ENCODE data around the gene ZNF880. TPM values are rescaled to one million over a fixed set of nuclear protein-coding genes. Genes with fewer than 3 reads are reported as not detected.
A peak's percentile ranks its signal among the peaks of the same experiment; 100 is the strongest.

ZNF880 gene
- total and polyA plus RNA-seq, 2 of the 4 experiments (the other 2 are of a cell fraction), result 17.4 to 40.3 TPM

GRCh38 chr19:52398081-52398441 lies 28.3 kb downstream of the ZNF880 start:
- H3K4me2 ChIP-seq (ENCODE audit: low read depth, low read length), result peak overlapping the region; percentile 91
- BruUV-seq (replicated peaks), result no TSS peak
- H2BK120ac ChIP-seq (ENCODE audit: low read depth, low read length), result peak overlapping the region; percentile 24; the same call in 1 of the 2 replicates
- no peak overlapping the region for H2BK20ac ChIP-seq (ENCODE audit: low read depth, low read length)
- H3K79me1 ChIP-seq (ENCODE audit: low read depth in 1 of 2, low read length in 2 of 2), result peaks cover 23 to 26% of the 10 kb centered on the region in 2 experiments
- H3K27ac ChIP-seq (ENCODE audit: insufficient read depth, low read length), result peak overlapping the region; percentile 83
- H2BK15ac ChIP-seq (ENCODE audit: low read depth, low read length), result no peak overlapping the region
- H4K91ac ChIP-seq (ENCODE audit: insufficient read depth, low read depth, low read length), result peak overlapping the region; percentile 64
- dilution Hi-C loops (cut with HindIII; ENCODE audit: low sequenced_read_pairs, unreplicated experiment) (no loop called here), in situ Hi-C loops (cut with MboI; ENCODE audit: low sequenced_read_pairs) (no loop called here), intact Hi-C loops (cut with micrococcal nuclease) (loop anchor here (5.0 kb wide), 2 partner anchors 129 to 349 kb away; partner anchors contain the start of gene ZNF808)
- no peaks in the 10 kb centered on the region for H4K20me1 ChIP-seq (ENCODE audit: insufficient read depth, low read length)
- no peaks in the 10 kb centered on the region for H3K4me1 ChIP-seq (ENCODE audit: control insufficient read depth, insufficient read depth, low read length)
- H3K14ac ChIP-seq (replicated peaks; ENCODE audit: low read depth, low read length), result peak overlapping the region; percentile 88
- ATAC-seq (ENCODE audit: low read depth) (peak; percentile 57), DNase-seq (peak; percentile 1)
- 4% methylated on average over 4 of the region's 14 CpGs; no CpG with 5 or more reads in 1 of the 2 experiments for WGBS, 2 experiments (ENCODE audit: extremely low coverage in 2 of 2, insufficient read length in 1 of 2)
- peaks cover 38% of the 10 kb centered on the region for H3K36me3 ChIP-seq (ENCODE audit: control insufficient read depth, insufficient read depth, low read length)
- H2AK5ac ChIP-seq (ENCODE audit: low read depth, low read length), result peak overlapping the region; percentile 57
- ChIA-PET POLR2A (ENCODE audit: unreplicated experiment) (interaction anchor here (0.6 to 0.8 kb wide), 2 partner anchors 28 to 169 kb away, joined by 3 to 4 read pairs; partner anchors contain the start of gene ZNF880), CTCF (no interaction called here)
- H3K18ac ChIP-seq (ENCODE audit: low read depth, low read length), result peak overlapping the region; percentile 38; the same call in 1 of the 2 replicates
- H2AFZ ChIP-seq (replicated peaks; ENCODE audit: low read length, poor library complexity), result peak overlapping the region; percentile 94
- peak overlapping the region; percentile 86 for H3K4me3 ChIP-seq (ENCODE audit: insufficient read depth, low read depth, low read length)
- no peaks in the 10 kb centered on the region for H3K27me3 ChIP-seq (ENCODE audit: control insufficient read depth, insufficient read depth, low read length)
- H4K5ac ChIP-seq (ENCODE audit: low read depth, low read length), result peak overlapping the region; percentile 97
- H2AK9ac ChIP-seq (replicated peaks; ENCODE audit: low read depth, low read length, poor library complexity), result peak overlapping the region; percentile 94
- H3K9me1 ChIP-seq (ENCODE audit: insufficient read depth, low read length), result no peaks in the 10 kb centered on the region
- H3K23ac ChIP-seq (ENCODE audit: low read depth, low read length), result peak overlapping the region; percentile 64; the same call in 1 of the 2 replicates
- peak overlapping the region; percentile 34 for H2BK5ac ChIP-seq (ENCODE audit: low read depth, low read length, poor library complexity, severe bottlenecking)
- H3K9ac ChIP-seq (ENCODE audit: low read depth, low read length), result peak overlapping the region; percentile 92
- peak overlapping the region; percentile 81 for H3K4ac ChIP-seq (ENCODE audit: low read depth, low read length)
- TF ChIP-seq POLR2A (IDR thresholded peaks at IDR 0.05; ENCODE audit: low read depth, low read length) (no peak; the same call in 1 of the 2 replicates), MXI1 (IDR thresholded peaks at IDR 0.05; ENCODE audit: borderline replicate concordance, low read depth, low read length) (no peak), ELK1 (IDR thresholded peaks at IDR 0.05; ENCODE audit: borderline replicate concordance, low read depth, low read length) (no peak), MAFK (IDR thresholded peaks at IDR 0.05; ENCODE audit: low read depth, low read length) (no peak), FOS (IDR thresholded peaks at IDR 0.05; ENCODE audit: low read depth, low read length) (no peak)
- H3K9me3 ChIP-seq (ENCODE audit: control insufficient read depth, insufficient read depth, low read length), result peaks cover 23% of the 10 kb centered on the region
- peak overlapping the region; percentile 97 for H4K8ac ChIP-seq (ENCODE audit: low read depth in 2 of 2, low read length in 2 of 2)
- H3K56ac ChIP-seq (ENCODE audit: extremely low read depth, insufficient read depth, low read length), result peak overlapping the region; percentile 79

Measured in IMR-90 (cell line).